ENCODE data around the gene SFTPD.
"Not testable (repeated sequence)": the region's sequence is repeated elsewhere in the genome, so short reads cannot be mapped to it uniquely, and the experiment has no call there.

The SFTPD gene

GRCh38 chr10:79914512-79914911, 34.4 kb downstream of the SFTPD start:
- H3K27me3 Mint-ChIP-seq, H3K4me3 Mint-ChIP-seq, H3K27ac Mint-ChIP-seq, H3K36me3 Mint-ChIP-seq, H3K9me3 Mint-ChIP-seq: not testable (repeated sequence)
- peaks cover 13% of the 10 kb centered on the region for H3K4me1 Mint-ChIP-seq

GRCh38 chr10:79910836-79911235, 38.1 kb downstream of the SFTPD start:
- Mint-ChIP-seq H3K27ac (no peak overlapping the region), H3K4me3 (no peak overlapping the region), H3K9me3 (no peaks in the 10 kb centered on the region), H3K4me1 (no peaks in the 10 kb centered on the region), H3K27me3 (peaks cover 15% of the 10 kb centered on the region), H3K36me3 (no peaks in the 10 kb centered on the region)

GRCh38 chr10:79910344-79910743, 38.6 kb downstream of the SFTPD start:
- Mint-ChIP-seq H3K9me3 (no peaks in the 10 kb centered on the region), H3K27me3 (peaks cover 18% of the 10 kb centered on the region), H3K4me1 (peaks cover 3% of the 10 kb centered on the region), H3K4me3 (no peak overlapping the region), H3K27ac (no peak overlapping the region), H3K36me3 (no peaks in the 10 kb centered on the region)

DNA sequence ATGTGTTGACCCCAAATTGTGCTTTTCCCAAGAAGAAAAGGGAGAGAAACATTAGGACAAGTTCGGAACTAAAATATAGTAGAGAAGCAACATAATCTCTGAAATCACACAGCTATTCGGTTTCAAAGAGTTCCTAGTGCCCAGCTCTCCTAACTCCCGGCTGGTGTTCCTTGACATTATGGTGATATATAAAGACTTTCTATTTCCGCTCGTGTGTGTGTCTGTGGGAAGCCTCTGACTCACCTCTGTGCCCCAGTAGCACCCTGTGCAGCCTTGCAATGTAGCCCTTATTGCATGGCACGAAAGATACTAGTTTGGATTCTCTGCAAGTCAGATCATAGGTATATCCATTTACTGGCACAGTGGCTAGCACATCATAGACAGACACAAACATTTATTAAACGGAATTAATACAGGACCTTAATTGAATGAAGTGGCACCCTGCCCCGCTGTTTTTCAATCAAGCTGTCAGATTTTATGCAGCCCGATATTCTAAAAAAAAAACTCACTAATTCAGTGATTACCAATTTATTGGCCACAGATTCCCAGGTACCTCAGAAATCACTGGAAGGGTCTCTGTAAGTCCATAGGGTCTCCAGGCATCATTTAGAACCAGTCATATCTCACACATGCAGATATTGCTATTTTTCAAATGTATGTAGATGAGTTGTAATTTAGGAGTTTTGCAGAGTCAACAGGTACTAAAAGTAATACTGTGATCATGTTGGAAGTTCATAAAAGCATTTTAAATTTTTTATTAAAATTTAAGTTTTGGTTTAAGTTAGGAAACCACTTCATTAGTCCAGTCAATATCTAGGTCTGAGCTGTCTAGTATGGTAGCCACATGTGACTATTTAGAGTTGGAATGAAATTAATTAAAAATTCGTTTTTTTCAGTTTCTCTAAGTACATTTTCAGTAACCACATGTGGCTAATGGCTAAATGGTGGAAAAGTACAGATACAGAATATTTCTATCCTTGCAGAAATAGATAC, 43.3 kb downstream of the SFTPD start:
- H3K9me3 Mint-ChIP-seq, result no peaks in the 10 kb centered on the region
- H3K4me3 Mint-ChIP-seq, result peak overlapping the region; percentile 92
- H3K27me3 Mint-ChIP-seq, result peaks cover 37% of the 10 kb centered on the region
- no peak overlapping the region for H3K27ac Mint-ChIP-seq
- peaks cover 14% of the 10 kb centered on the region for H3K4me1 Mint-ChIP-seq
- peaks cover 2% of the 10 kb centered on the region for H3K36me3 Mint-ChIP-seq

DNA sequence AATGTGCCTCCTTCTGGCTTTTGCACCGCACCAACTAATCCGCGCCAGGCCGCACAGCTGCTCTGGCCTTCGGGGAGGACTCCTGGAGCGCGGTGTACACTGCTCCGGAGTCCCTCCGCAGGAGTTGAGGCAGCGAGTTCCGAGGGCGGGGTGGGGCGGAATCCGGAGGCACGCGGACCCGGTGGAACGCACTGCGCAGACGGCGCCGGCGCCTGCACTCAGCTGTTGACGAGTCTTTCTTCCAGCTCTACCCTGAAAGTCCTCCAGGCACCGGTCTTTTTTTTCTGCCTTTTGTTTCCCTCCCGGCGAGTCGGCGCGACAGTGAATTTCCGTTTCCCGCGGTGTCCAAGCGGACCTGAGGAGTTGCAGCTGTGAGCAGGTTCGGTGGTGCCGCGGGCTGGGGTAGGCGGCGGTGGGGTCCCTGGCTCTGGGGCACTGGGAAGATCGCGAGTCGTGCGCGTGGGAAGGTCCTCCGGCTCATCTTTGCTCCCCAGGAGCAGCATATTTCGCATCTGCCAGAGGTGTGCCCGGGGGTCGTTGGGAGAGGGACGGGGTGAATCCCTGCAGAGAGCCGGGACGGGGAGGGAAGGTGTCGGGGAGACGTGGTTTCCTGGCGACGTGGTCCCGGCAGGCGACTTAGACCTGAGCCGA, 44.1 kb downstream of the SFTPD start:
- peaks cover 2% of the 10 kb centered on the region for H3K36me3 Mint-ChIP-seq
- peaks cover 34% of the 10 kb centered on the region for H3K27me3 Mint-ChIP-seq
- H3K4me1 Mint-ChIP-seq, result peaks cover 14% of the 10 kb centered on the region
- peak overlapping the region; percentile 92 for H3K4me3 Mint-ChIP-seq
- H3K9me3 Mint-ChIP-seq, result no peaks in the 10 kb centered on the region
- H3K27ac Mint-ChIP-seq, result peak overlapping the region; percentile 2

- H3K27ac Mint-ChIP-seq, H3K9me3 Mint-ChIP-seq, H3K4me3 Mint-ChIP-seq, H3K36me3 Mint-ChIP-seq: not testable (repeated sequence)
- H3K27me3 Mint-ChIP-seq, result peaks cover 26% of the 10 kb centered on the region
- H3K4me1 Mint-ChIP-seq, result peaks cover 14% of the 10 kb centered on the region
These were observed 47.3 kb downstream of the SFTPD start for GRCh38 chr10:79901571-79901970.

- no peak overlapping the region for H3K4me3 Mint-ChIP-seq
- no peaks in the 10 kb centered on the region for H3K9me3 Mint-ChIP-seq
- no peaks in the 10 kb centered on the region for H3K4me1 Mint-ChIP-seq
- no peak overlapping the region for H3K27ac Mint-ChIP-seq
- peaks cover 15% of the 10 kb centered on the region for H3K27me3 Mint-ChIP-seq
- H3K36me3 Mint-ChIP-seq, result peaks cover 2% of the 10 kb centered on the region
These were observed 50.1 kb downstream of the SFTPD start for GRCh38 chr10:79898597-79899325.

DNA sequence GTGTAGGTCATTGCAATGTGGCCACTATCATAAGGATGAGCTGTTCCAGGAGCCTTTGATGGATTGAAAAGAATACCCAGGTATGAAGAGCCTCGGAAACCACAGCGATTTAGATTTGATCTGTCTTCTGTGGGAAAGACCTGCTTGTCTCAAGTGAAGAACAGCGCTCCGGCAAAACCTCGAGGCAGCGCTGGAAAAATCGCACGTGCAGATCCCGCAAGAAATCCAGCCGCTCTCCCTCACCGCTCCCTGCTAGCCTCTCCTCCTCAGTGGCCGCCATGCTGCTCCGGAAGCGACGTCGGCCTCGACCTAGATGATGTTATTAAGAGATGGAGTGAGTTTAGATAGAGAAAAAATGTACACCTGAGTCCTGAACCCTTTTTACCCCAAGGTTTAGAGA, 56.0 kb downstream of the SFTPD start:
- H3K36me3 Mint-ChIP-seq, H3K9me3 Mint-ChIP-seq, H3K27ac Mint-ChIP-seq, H3K4me1 Mint-ChIP-seq, H3K4me3 Mint-ChIP-seq: not testable (repeated sequence)
- peaks cover 23% of the 10 kb centered on the region for H3K27me3 Mint-ChIP-seq

DNA sequence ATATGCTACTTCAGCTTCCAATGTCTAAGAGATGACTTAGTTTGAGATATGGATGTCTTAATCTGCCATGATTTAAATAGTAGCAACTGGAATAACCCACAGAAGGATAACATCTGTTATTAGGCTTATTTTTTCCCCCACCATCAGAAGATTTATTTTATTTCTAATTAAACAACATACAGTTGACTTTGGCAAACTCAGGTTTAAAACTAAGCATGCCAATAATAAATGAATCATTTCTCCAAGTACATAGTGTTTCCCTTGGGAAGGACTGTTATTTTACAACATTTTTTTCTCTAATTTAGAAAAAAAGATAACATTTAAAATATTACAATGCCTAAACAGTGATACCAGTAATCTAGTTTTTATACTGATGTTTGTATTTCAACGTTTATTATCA, 58.4 kb downstream of the SFTPD start:
- Mint-ChIP-seq H3K4me1 (no peaks in the 10 kb centered on the region), H3K27ac (no peak overlapping the region), H3K4me3 (no peak overlapping the region), H3K36me3 (no peaks in the 10 kb centered on the region), H3K9me3 (no peaks in the 10 kb centered on the region), H3K27me3 (peaks cover 27% of the 10 kb centered on the region)

GRCh38 chr10:79888984-79889383, 59.9 kb downstream of the SFTPD start:
- not testable (repeated sequence) for H3K4me1 Mint-ChIP-seq, H3K9me3 Mint-ChIP-seq, H3K36me3 Mint-ChIP-seq, H3K27ac Mint-ChIP-seq, H3K4me3 Mint-ChIP-seq
- peaks cover 27% of the 10 kb centered on the region for H3K27me3 Mint-ChIP-seq

Measured in activated naive CD4-positive, alpha-beta T cell treated with anti-CD3 and anti-CD28 coated beads, Interleukin-2, amount 50 U/mL, for 24 hours (primary cell).